NCI-H1105 treated with DMSO at 0.1 percent for 48 hours (cell line): ENCODE data around the gene ANKRD23.
"Not testable (repeated sequence)": the region's sequence is repeated elsewhere in the genome, so short reads cannot be mapped to it uniquely, and the experiment has no call there.

Experiments used
- DNase-seq: peaks from one replicate; lab custom pipeline; 2025; lab: John Stamatoyannopoulos, UW

The ANKRD23 gene

GRCh38 chr2:96798733-96799622 is 44.8 kb downstream of the ANKRD23 start:
- no peak for DNase-seq

- DNase-seq = no peak
These were observed 46.7 kb downstream of the ANKRD23 start for GRCh38 chr2:96797066-96797625.

GRCh38 chr2:96796497-96796896 is 47.3 kb downstream of the ANKRD23 start:
- not testable (repeated sequence) for DNase-seq

- no peak for DNase-seq
These were observed 48.7 kb downstream of the ANKRD23 start for GRCh38 chr2:96795076-96795475.

GRCh38 chr2:96792772-96793749 is 50.8 kb downstream of the ANKRD23 start:
- DNase-seq = no peak

- no peak for DNase-seq
These were observed 54.6 kb downstream of the ANKRD23 start for GRCh38 chr2:96789245-96789617.

GRCh38 chr2:96788442-96789244 is 55.2 kb downstream of the ANKRD23 start:
- no peak for DNase-seq
